ENCODE data around the gene CRYGN. TPM values are rescaled to one million over a fixed set of nuclear protein-coding genes. Genes with fewer than 3 reads are reported as not detected.

CRYGN gene
- total and polyA plus RNA-seq, 12 donors, result 0.07 to 0.72 (median 0.22) TPM; not detected in 8

DNA sequence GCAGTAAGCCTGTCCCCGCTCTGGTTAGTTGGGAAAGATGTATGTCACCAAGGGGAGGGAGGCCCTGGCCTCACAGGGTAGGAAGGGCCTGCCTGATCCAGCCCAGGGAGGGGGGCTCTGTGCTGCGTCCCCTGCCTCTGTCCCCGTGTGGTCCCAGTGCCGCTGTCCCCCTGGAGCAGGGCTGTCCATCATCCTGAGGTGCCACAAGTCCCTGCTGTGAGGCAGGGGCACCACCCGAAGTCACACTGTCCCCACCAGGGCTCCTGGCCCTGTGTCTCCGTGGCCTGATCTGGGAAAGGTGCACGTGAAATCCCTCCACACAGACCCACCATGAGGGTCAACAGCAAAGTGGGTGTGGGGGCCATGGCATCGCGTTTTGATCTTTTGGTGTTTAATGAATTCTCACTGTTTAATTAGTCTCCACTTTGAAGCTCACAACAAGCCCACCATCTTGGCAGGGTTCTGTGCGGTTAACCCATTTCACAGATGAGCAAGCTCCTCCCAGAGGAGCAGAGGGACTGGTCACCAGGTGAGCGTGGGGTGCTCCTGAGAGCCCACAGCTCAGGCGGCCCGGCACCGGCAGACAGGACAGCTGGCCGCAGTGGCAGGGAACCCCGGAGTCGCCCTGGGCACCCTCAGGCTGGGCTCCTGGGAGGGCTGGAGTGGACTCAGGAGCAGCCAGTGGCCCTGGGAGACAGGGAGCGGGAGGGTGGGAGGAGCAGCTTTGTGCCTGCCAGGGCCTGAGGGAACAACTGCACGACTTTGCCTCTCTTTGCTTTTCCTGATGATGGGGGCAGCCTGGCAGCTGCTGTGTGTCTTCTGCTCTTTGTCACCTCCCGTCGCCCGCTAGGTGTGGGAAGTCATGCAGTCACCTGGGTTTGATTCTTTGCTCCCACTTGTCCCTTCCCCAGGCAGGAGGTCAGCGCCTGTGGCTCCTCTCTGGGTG lies 12.0 kb upstream of the CRYGN start:
- H3K4me3 ChIP-seq, result no peak overlapping the region
- H3K27me3 ChIP-seq, result no peaks in the 10 kb centered on the region
- no peaks in the 10 kb centered on the region for H3K9me3 ChIP-seq
- 86 to 88% methylated on average over 23 of the region's 23 CpGs for WGBS, 2 donors
- TF ChIP-seq, protein P1, sequence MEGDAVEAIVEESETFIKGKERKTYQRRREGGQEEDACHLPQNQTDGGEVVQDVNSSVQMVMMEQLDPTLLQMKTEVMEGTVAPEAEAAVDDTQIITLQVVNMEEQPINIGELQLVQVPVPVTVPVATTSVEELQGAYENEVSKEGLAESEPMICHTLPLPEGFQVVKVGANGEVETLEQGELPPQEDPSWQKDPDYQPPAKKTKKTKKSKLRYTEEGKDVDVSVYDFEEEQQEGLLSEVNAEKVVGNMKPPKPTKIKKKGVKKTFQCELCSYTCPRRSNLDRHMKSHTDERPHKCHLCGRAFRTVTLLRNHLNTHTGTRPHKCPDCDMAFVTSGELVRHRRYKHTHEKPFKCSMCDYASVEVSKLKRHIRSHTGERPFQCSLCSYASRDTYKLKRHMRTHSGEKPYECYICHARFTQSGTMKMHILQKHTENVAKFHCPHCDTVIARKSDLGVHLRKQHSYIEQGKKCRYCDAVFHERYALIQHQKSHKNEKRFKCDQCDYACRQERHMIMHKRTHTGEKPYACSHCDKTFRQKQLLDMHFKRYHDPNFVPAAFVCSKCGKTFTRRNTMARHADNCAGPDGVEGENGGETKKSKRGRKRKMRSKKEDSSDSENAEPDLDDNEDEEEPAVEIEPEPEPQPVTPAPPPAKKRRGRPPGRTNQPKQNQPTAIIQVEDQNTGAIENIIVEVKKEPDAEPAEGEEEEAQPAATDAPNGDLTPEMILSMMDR (IDR thresholded peaks at IDR 0.05), result no peak
- intact Hi-C loops (cut with DNase I), result loop anchor here in 3 of 10 donors (10.0 kb wide), 2 partner anchors 173 to 303 kb away; no protein-coding TSS in a partner anchor
- DNase-seq, result no peak
- no peak overlapping the region for H3K27ac ChIP-seq
- H3K4me1 ChIP-seq, result peaks cover 0 to 13% (median 5%) of the 10 kb centered on the region in 9 donors
- no peaks in the 10 kb centered on the region for H3K36me3 ChIP-seq
- ATAC-seq, result no peak

DNA sequence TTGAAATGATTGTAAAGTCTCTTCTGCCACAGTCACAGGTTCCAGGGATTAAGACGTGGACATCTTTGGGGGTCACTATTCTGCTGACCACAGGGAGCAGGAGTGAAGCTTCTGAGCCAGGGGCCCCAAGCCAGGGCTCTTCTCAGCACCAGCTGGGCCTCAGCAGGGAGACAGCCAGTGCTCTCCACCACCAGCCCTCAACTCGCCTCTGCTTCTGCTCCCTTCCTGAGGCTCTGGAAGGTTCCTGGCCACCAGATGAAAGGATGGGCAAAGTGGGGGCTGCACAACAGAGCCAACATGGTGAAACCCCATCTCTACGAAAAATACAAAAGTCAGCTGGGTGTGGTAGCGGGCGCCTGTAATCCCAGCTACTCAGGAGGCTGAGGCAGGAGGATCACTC lies 11.2 kb upstream of the CRYGN start:
- H3K4me3 ChIP-seq, result no peak overlapping the region
- TF ChIP-seq, protein P1 (IDR thresholded peaks at IDR 0.05), result no peak
- intact Hi-C loops (cut with DNase I), result loop anchor here in 3 of 10 donors (10.0 kb wide), 2 partner anchors 174 to 304 kb away; no protein-coding TSS in a partner anchor
- 82 to 91% methylated on average over 5 of the region's 5 CpGs for WGBS, 2 donors
- ATAC-seq (no peak), DNase-seq (no peak)
- no peak overlapping the region for H3K27ac ChIP-seq
- peaks cover 0 to 13% (median 4%) of the 10 kb centered on the region in 9 donors for H3K4me1 ChIP-seq
- no peaks in the 10 kb centered on the region for H3K36me3 ChIP-seq
- no peaks in the 10 kb centered on the region for H3K9me3 ChIP-seq
- no peaks in the 10 kb centered on the region for H3K27me3 ChIP-seq

DNA sequence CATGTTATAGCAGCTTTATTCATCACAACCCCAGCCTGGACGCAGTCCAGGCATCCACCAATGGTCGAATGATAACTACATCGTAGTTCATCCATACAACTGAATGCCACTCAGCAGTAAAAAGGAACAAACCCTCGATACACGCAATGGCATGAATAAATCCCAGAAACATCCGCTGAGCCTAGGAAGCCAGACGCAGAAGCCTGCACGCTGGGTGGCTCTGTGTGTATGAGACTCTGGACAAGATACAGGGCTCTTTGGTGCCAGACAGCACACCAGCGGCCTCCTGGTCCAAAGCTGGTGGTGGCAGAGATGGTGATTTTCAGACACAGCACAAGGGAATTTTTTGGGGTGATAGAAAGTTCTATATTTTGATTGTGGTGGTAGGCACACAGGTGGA lies 10.0 kb upstream of the CRYGN start:
- intact Hi-C loops (cut with DNase I), result loop anchor here in 9 of 10 donors (2.0 to 10.0 kb wide), 8 partner anchors 81 to 307 kb away; no protein-coding TSS in a partner anchor
- no peak for DNase-seq
- no peaks in the 10 kb centered on the region for H3K27me3 ChIP-seq
- ATAC-seq, result no peak
- peaks cover 0 to 13% (median 4%) of the 10 kb centered on the region in 9 donors for H3K4me1 ChIP-seq
- H3K4me3 ChIP-seq, result no peak overlapping the region
- WGBS, 2 donors, result 87 to 89% methylated on average over 9 of the region's 9 CpGs
- no peak overlapping the region for H3K27ac ChIP-seq
- no peaks in the 10 kb centered on the region for H3K36me3 ChIP-seq
- TF ChIP-seq, protein P1 (IDR thresholded peaks at IDR 0.05), result no peak
- no peaks in the 10 kb centered on the region for H3K9me3 ChIP-seq

Measured in heart right ventricle (tissue), 16 donors.